ENCODE results near the gene SNX15.
A peak's percentile ranks its signal among the peaks of the same experiment; 100 is the strongest.
"Not testable (repeated sequence)": the region's sequence is repeated elsewhere in the genome, so short reads cannot be mapped to it uniquely, and the experiment has no call there.

The SNX15 gene

DNA sequence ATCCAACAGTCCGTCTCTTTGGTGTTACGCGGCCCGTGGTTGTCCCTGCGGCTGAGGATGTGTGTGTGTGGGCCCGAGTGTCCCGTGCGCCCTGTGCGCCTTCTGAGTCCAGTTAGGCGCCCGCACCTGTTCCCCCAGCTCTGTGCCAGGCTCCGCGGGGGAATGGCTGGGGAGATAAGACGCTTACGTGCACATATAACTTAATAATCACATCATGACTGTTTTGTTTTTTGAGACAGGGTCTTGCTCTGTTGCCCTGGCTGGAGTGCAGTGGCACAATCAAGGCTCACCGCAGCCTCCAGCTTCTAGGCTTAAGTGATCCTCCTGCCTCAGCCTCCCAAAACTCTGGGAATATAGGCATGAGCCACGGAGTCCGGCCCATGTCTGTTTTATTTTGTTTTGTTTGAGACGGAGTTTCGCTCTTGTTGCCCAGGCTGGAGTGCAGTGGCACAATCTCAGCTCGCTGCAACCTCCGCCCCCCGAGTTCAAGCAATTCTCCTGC lies 12.5 kb upstream of the SNX15 start:
- DNase-seq (ENCODE audit: low read depth in 2 of 2) = no peak

DNA sequence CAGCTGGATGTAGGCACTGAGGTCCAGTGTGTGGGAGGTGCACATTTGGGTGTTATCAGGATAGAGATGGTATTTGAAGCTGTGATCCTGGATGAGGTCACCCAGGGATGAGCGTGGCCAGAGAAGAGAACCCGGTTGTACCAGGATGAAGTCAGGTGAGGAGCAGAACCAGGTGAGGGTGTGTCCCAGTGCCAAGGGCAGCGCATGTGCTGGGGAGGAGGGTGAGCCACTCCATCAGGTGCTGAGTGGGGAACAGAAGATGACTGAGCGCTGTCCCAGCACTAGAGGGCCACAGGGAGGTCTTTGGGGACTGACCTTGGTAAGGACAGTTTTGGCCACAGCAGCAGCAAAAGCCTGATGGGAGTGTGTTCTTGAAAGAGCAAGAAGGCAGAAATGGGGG lies 10.5 kb upstream of the SNX15 start:
- DNase-seq (ENCODE audit: low read depth in 2 of 2) = no peak

DNA sequence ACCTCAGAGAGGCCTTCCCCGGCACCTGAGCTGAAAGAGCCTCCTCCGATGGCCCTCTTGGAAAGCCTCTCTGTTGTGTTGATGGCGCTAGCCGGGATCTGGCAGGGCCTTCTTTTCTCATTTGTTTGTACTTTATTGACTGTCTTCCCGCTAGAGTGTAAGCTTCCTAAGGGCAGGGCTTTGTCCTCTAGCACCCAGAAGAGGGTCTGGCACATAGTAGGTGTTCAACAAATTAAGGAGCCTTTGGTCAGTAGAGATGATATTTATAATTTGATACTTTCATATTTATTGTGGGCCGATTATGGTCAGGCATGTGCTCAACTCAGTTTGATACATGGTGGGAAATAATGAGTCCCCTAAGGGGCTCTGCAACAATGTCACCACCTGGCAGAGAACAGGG lies 9.3 kb upstream of the SNX15 start:
- no peak for DNase-seq (ENCODE audit: low read depth in 2 of 2)

DNA sequence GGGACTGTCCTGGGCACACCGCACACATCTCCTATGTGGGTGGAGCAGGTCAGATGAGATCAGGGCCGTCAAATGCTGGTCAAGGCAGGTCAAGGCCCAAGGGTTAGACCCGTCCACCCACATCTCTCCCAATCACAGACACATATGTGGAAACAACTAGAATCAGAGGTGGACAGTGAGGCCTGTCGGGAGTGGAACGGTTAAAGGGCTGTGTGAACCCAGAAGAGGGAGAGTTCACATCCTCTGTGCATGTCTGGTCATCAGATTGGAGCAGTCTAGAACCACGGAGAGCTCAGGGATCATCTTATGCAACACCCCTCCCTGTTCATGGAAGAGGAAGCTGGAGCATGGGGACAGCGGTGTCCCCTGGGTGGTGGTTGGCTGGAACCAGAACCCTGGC lies 7.4 kb upstream of the SNX15 start:
- no peak for DNase-seq (ENCODE audit: low read depth in 2 of 2)

DNA sequence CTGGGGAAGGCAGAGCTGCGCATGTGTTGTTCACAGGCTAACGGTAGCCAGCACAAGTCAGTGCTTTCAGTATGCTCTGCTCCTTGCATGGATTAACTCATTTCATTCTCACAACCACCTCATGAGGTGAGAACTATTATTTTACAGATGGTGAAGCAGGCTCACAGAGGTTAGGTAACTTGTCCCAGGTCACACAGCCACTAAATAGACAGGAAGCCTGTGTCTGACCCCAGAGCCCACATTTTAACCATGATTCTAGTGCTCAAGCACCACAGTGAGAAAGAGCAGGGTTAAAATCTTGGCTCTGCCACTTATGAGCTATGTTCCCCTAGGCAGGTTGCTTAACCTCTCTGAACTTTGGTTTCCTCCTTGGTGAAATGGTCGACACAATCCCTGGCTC lies 6.2 kb upstream of the SNX15 start:
- DNase-seq (ENCODE audit: low read depth in 2 of 2) = no peak

DNA sequence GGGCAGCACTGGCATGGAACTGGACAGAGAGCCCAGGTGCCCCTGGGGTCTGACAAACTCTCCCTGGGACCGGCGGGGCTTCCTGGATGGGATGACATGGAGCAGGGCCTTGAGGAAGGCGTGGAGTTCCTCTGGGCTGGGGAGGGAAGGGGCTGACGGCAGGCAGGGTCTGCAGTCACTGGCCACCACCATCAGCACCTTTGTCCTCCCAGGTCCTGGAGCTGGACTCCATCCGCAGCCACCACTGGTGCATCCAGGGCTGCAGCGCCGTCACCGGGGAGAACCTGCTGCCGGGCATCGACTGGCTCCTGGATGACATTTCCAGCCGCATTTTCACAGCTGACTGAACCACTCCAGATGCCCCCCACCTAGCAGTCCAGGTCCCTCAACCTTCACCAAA lies 5.7 kb upstream of the SNX15 start:
- no peak for DNase-seq (ENCODE audit: low read depth in 2 of 2)

DNA sequence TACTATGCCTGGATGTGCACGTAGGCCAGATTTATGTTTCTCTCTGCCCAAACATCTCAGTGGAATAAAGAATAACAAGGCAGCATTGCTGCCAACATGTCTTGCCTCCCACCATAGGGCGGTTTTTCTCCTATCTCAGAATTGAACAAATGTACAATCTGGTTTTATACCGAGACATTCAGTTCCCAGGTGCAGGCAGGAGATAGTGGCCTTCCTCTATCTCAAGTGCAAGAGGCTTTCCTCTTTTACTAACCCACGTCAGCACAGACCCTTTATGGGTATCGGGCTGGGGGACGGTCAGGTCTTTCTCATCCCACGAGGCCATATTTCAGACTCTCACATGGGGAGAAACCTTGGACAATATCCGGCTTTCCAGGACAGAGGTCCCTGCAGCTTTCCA lies 3.7 kb upstream of the SNX15 start:
- not testable (repeated sequence) for DNase-seq (ENCODE audit: low read depth in 2 of 2)

DNA sequence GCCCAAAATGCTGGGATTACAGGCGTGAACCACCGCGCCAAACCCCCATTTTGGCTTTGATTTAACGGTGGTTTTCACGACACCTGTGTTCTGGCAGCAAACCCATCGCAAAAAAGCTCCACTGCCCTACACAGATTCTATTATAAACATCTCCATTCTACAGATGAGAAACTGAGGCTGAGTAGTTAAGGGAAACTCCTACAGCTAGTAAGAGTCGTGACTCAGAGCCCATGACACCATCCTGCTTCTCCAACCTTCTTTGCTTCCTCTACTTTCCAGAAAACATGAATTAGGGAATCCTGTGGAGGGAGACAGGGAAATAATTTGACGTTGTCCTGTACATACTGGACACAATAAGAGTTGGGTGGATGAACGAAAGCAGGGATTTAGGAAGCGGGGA lies 429 bp upstream of the SNX15 start:
- no peak for DNase-seq (ENCODE audit: low read depth in 2 of 2)

DNA sequence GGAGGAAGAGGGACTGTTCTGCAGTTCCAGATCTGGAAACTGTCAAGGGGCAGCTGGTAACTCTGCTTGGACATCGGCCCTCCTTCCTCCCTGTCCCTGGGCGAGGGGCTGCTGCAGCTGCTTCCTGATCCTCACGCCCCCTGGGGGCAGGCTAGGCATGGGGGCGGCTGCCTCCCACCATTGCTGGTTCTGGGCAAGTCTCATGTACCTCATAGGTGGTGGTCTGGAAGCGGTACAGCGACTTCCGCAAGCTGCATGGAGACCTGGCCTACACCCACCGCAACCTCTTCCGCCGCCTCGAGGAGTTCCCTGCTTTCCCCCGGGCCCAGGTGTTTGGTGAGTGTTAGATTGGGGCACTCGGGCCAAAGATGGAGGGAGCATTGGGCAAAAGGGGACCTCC lies 5.0 kb downstream of the SNX15 start:
- DNase-seq (ENCODE audit: low read depth in 2 of 2) = no peak

DNA sequence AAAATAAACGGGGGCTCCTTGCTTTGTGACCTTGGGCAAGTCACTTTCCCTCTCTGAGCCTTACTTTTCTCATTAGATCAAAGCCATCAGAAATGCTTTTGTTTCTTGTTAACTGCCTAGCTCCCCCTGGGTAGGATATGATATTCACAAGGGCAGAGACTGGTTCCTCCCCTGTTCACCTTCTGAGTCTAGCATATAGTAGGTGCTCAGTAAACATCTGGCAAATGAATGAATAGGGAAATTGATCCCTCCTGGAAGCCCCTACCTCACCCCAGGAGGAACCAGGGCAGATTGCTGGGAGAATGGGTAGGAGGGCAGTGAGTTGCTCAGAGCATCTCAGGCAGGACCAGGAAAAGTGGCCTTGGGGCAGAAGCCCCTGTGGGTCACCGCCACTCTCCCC lies 7.2 kb downstream of the SNX15 start:
- DNase-seq (ENCODE audit: low read depth in 2 of 2) = no peak

DNA sequence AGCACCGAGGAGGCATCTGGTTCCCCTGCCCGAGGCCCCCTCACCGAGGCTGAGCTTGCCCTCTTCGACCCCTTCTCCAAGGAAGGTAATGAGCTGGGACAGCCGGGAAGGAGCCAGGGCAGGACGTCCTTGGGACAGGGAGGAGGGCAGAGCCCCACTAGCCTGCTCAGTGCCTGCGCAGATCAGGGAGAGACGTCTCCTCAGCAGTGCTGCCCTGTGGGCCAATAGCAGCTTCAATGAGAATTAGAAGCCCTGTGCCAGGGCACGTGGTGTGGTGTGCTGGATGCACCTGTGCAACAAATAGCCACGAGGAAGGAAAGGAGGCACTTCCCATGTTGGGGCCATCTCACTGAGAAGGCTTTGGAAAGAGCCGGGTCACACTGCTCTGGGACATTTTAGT lies 8.3 kb downstream of the SNX15 start:
- no peak for DNase-seq (ENCODE audit: low read depth in 2 of 2)

DNA sequence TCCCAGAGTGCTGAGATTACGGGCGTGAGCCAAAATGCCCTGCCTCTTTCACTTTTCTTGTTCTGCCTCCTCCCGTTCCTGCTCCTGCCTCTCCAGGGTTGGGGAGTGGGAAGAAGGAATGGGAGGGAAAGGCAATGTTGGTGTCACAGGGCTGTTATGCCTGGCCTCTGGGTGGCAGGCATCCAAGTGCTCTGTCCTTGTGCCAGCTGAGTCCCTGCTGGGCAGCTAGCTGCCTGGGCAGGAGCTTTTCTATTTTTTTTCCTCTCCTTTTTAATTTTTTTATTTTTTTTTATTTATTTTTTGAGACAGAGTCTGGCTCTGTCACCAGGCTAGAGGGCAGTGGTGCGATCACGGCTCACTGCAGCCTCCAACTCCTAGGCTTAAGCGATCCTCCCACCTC lies 9.7 kb downstream of the SNX15 start:
- no peak for DNase-seq (ENCODE audit: low read depth in 2 of 2)

DNA sequence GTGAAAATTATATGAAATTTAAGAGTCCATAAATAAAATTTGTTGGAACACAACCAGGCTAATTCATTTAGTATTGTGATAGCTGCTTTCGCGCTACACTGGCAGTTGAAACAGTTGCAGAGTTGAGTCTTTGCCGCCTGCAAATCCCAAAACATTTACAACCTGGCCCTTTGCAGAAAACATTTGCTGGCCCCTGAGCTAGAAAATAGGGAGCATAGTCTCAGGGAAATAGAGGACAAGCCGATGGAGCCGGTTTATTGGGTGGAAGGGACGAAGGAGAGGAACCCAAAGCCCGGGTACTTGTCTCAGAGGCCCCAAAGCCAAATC lies 13.2 kb downstream of the SNX15 start:
- no peak for DNase-seq (ENCODE audit: low read depth in 2 of 2)

DNA sequence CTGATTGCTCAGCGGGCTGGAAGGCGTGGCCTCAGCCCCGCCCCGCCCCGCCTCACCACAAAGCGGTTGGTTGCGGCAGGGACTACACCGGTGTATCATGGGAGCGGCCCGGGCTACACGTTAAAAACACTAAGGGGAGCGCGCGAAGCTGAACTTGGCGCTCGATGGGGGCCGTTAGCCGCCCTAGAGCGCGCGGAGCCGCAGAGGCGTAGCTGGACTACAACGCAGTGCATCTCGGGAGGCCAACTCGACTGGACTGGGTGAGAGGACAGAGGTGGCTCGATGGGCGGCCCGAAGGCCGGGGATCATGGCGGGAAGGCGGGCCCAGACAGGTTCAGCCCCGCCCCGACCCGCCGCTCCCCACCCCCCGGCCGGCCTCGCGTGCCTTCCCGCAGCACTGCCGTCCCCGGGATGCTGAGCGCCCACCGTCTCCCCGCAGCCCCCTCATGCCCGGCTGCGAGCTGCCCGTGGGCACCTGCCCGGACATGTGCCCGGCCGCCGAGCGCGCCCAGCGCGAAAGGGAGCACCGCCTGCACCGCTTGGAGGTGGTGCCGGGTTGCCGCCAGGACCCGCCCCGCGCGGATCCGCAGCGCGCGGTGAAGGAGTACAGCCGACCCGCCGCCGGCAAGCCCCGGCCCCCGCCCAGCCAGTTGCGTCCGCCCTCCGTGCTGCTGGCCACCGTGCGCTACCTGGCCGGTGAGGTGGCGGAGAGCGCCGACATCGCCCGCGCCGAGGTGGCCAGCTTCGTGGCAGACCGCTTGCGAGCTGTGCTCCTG lies 13.8 kb downstream of the SNX15 start, which contains the start of gene SAC3D1:
TSS of gene SAC3D1 (plus strand) at position 364 of the 776 bp plus-strand sequence. CDS start at position 447, 83 bp downstream.
- peak; percentile 65 to 74 for DNase-seq (ENCODE audit: low read depth in 2 of 2)

DNA sequence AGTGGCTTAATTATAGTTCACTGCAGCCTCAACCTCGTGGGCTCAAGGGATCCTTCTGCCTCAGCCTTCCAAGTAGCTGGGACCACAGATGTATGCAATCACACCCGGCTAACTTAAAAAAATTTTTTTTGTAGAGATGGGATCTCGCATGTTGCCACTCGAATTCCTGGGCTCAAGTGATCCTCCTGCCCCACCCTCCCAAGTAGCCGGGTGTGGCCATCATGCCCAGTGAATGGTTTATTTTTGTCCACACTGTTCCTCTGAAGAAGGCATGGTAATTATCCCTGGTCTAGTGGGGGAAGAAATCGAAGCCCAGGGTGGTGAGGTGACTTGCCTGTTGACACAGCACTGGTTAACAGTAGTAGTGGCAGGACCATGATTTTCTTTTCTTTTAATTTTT lies 15.7 kb downstream of the SNX15 start:
- no peak for DNase-seq (ENCODE audit: low read depth in 2 of 2)

DNA sequence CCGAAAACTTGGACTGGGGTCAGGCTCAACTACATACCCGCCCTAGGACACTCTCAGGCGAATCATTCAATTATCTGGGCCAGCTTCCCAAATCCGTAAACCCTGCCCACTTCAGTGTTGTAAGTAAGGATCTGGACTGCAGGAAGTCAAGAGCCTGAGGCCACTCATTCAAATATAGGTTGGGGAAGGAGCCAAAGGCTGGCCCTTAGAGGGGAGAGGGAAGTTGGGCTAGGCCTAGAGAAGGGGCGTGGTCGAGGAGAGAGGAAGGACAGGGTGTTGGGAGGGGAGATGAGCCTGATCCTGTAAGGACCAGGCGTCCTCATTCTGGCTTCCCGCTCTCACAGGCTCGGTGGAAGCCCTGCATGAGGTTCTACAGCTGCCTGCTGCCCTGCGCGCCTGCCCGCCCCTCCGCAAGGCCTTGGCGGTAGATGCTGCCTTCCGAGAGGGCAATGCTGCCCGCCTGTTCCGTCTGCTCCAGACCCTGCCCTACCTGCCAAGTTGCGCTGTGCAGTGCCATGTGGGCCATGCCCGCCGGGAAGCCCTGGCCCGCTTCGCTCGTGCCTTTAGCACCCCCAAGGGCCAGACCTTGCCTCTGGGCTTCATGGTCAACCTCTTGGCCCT lies 16.8 kb downstream of the SNX15 start:
- DNase-seq (ENCODE audit: low read depth in 2 of 2) = no peak

DNA sequence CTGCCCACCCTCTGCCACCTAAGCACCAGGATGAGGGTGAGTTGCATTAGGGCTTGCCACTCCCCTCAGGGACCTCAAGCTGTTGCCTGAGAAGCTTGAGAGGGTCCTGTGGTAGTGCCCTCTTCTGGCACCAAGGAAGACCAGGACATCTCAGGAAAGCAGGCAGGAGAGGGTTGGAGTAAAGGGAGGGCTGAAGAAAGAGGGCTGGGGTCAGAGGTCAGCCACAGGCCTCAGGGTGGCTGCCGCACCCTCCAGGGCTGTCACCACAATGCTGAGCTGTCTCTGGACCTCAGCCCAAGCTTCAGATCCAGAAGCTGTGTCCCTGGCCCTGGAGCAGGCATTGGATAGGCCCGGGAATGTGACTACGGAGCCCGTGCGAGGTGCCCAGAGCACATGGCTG lies 17.8 kb downstream of the SNX15 start:
- DNase-seq (ENCODE audit: low read depth in 2 of 2) = no peak

DNA sequence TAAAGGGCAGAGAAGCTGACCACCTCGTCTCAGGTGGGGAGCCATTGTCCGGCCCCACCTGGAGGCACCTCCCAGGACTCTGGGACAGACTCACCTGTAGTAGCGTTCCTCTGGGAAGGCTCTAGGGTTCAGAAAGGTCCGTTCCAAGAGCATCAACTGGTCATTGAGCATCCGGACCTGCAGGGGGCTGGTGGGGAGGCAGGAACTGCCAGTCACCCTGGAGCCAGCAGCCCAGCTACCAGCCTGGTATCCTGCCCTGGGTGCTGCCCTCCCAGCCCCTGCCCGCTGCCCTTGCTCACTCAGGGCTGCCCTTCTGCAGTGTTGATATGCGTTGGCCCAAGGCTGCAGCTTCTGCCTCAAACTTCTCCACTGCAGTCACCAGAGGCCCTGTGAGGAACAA lies 18.5 kb downstream of the SNX15 start:
- DNase-seq (ENCODE audit: low read depth in 2 of 2) = no peak

DNA sequence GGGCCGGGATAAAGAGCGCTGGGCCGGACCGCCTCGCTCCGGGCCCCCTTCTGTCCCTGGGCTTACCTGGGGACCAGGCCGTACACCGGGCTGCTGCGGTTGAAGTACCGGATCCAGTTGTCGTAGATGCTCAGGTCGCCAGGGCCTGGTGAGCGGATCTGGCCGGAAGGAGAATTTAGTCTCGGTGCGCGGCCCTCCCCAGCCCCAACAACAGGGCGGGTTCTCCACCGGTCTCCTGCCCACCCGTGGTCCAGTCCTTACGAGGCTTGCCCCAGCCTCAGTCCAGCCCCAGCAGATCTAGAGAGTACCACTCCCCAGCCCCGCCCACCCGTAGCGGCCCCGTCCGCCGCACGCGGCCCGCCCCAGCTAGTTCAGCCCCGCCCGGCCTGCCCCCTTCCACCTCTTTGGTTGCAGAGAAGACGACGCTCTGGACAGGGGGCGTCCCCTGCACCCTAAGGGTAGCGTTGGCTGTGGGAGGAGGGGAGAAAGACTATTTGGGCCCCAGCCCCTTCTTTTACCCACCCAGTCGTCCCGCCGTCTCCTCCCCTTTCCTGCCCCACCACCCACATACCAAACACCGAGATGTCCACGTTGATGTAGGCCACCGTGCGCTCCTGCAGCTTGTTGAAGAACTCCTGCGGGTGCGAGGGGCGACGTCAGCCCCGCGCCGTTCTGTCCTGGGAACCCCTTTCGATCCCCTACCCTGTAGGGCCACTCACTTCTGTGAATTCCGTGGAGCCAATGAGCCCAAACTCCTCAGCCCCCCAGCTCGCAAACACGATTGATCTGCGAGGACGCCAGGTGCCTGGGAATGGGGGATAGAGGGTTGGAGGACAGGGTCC lies 20.6 kb downstream of the SNX15 start:
- DNase-seq (ENCODE audit: low read depth in 2 of 2) = no peak

DNA sequence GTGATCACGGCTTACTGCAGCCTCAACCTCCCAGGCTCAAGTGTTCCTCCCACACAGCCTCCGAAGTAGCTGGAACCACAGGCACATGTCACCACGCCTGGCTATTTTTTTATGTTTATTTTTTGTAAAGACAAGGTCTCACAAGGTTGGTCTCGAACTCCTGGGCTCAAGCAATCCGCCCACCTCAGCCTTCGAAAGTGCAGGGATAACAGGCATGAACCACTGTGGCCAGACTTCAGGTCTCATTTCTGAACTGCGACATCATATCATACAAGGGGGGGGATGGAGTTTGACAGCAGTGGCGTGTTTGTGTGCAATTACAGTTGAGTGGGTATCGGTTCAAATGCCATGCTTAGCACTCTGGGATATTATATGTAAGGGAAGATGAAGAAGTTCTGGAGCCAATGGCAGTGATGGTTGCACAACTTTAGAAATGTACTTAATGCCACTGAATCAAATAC lies 24.2 kb downstream of the SNX15 start:
- no peak for DNase-seq (ENCODE audit: low read depth in 2 of 2)

DNA sequence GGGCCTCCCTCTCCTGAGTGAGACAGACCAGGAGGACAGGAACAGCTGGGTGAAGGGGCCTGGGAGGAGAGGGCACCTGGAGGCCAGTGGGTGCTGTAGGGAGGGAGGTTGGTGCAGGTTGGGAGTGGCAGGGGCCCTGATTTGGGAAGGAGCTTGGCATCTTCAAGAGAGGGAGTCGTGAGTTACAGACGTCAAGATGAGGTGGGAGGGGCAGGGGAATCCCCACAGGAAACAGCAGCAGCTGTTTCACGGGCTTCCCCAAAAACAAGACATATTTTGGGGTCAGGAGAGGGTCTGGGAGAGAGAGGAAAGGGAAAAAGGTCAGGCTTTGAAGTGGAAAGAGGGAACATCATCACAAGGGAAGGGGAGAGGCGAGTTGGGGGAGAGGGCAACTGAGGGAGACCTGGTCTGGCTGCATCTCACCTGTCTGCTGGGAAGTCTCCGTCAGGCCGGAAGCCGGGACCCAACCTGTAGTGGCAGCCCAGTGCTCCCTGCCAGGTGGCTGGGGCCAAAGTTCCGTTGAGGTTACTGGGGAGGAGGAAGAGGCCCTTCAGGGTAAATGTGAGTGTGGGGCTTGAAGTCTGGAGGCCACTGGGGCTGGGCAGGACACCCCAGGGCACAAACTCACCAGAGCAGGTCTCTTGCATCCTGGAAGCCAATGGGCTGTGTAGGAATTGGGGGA lies 26.7 kb downstream of the SNX15 start:
- DNase-seq (ENCODE audit: low read depth in 2 of 2) = no peak

DNA sequence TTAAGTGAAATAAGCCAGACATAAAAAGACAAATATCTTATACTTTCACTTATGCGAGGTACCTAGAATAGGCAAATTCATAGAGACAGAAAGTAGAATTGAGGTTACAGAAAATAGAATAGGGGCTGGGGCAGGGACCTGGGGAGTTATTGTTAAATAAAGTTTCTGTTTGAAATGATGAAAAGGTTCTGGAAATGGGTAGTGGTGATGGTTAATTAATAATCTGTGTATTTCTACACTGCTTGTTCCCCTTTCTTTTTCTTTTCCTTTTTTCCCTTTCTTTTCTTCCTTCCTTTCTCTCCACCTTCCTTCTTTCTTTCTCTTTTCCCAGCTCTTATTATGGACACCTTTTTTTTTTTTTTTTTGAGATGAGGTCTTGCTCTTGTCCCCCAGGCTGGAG lies 28.3 kb downstream of the SNX15 start:
- DNase-seq (ENCODE audit: low read depth in 2 of 2) = no peak

All from stimulated activated CD8-positive, alpha-beta memory T cell treated with anti-CD3 and anti-CD28 coated beads, Interleukin-15, amount 100 ng/mL, for 4 hours (primary cell).